Activated gamma-delta T cell treated with anti-CD3 and anti-CD28 coated beads, Interleukin-2, amount 50 U/mL, for 16 hours (primary cell): ENCODE data around the gene FXYD7.
"Not testable (repeated sequence)": the region's sequence is repeated elsewhere in the genome, so short reads cannot be mapped to it uniquely, and the experiment has no call there.

Experiments
- DNase-seq: peaks from one replicate; pipeline ENCODE4 v3.0.0-alpha.2; 2020; ENCODE audit warnings: low read depth

The FXYD7 gene

GRCh38 chr19:35166100-35167063 lies 23.3 kb downstream of the FXYD7 start:
- DNase-seq: no peak

- DNase-seq: no peak
Measured at GRCh38 chr19:35167251-35168119, 24.4 kb downstream of the FXYD7 start.

GRCh38 chr19:35168196-35168595 lies 25.1 kb downstream of the FXYD7 start:
- DNase-seq: no peak

- no peak for DNase-seq
Measured at GRCh38 chr19:35169221-35169995, 26.4 kb downstream of the FXYD7 start.

- DNase-seq: no peak
Measured at GRCh38 chr19:35170359-35171061, 27.5 kb downstream of the FXYD7 start.

- DNase-seq: no peak
Measured at GRCh38 chr19:35171730-35172129, 28.7 kb downstream of the FXYD7 start.

- DNase-seq: no peak
Measured at GRCh38 chr19:35174226-35174625, 31.2 kb downstream of the FXYD7 start.

GRCh38 chr19:35176181-35176570 lies 33.1 kb downstream of the FXYD7 start:
- DNase-seq: no peak

- DNase-seq: no peak
Measured at GRCh38 chr19:35177377-35178274, 34.6 kb downstream of the FXYD7 start.

- DNase-seq: no peak
Measured at GRCh38 chr19:35178701-35179100, 35.6 kb downstream of the FXYD7 start.

- no peak for DNase-seq
Measured at GRCh38 chr19:35179830-35180229, 36.8 kb downstream of the FXYD7 start.

- DNase-seq: no peak
Measured at GRCh38 chr19:35181387-35181786, 38.3 kb downstream of the FXYD7 start.

- no peak for DNase-seq
Measured at GRCh38 chr19:35184267-35184666, 41.2 kb downstream of the FXYD7 start.

- no peak for DNase-seq
Measured at GRCh38 chr19:35184884-35185283, 41.8 kb downstream of the FXYD7 start.

- no peak for DNase-seq
Measured at GRCh38 chr19:35194012-35194984, 51.2 kb downstream of the FXYD7 start.

- DNase-seq: no peak
Measured at GRCh38 chr19:35195830-35196229, 52.8 kb downstream of the FXYD7 start.

- not testable (repeated sequence) for DNase-seq
Measured at GRCh38 chr19:35196861-35197260, 53.8 kb downstream of the FXYD7 start.

GRCh38 chr19:35199481-35199880 lies 56.4 kb downstream of the FXYD7 start:
- no peak for DNase-seq
